BE2C (cell line): ENCODE data around the gene BCL2L1.

ENCODE experiments used
- DNase-seq: peaks from one replicate; pipeline ENCODE4 v3.0.0-alpha.2; 2020
- H3K27me3 ChIP-seq: fragments of 250-450 bp; sonication (Bioruptor Pico); 2 replicates; pipeline ENCODE4 v1.5.1; 2020; ENCODE audit warnings: mild to moderate bottlenecking
- H3K36me3 ChIP-seq: fragments of 250-450 bp; sonication (Bioruptor Pico); 2 replicates; pipeline ENCODE4 v1.5.1; 2020; ENCODE audit warnings: mild to moderate bottlenecking
- H3K4me1 ChIP-seq: fragments of 250-450 bp; sonication (Bioruptor Pico); 2 replicates; pipeline ENCODE4 v1.5.1; 2020
- H3K4me3 ChIP-seq: 2 replicates; pipeline ENCODE4 v1.5.1; 2011; ENCODE audit warnings: low read depth, low read length
- H3K9me3 ChIP-seq: fragments of 250-450 bp; sonication (Bioruptor Pico); 2 replicates; pipeline ENCODE4 v1.5.1; 2020
- CTCF ChIP-seq: IDR thresholded peaks from 2 replicates; pipeline ENCODE4 v1.5.1; 2012; ENCODE audit warnings: mild to moderate bottlenecking, low read depth, low read length

The BCL2L1 gene

GRCh38 chr20:31615416-31615815 is 107.3 kb downstream of the BCL2L1 start:
- DNase-seq, result no peak
- H3K4me3 ChIP-seq, result no peak overlapping the region
- TF ChIP-seq CTCF, result no peak
- no peaks in the 10 kb centered on the region for H3K36me3 ChIP-seq
- no peaks in the 10 kb centered on the region for H3K27me3 ChIP-seq
- no peaks in the 10 kb centered on the region for H3K9me3 ChIP-seq
- peaks cover 4% of the 10 kb centered on the region for H3K4me1 ChIP-seq
